Right lobe of liver (tissue), 6 donors: Measurements from ENCODE around the gene MEGF9. TPM values are rescaled to one million over a fixed set of nuclear protein-coding genes. Genes with fewer than 3 reads are reported as not detected.

Experiments
- ATAC-seq, 4 donors: fragments of 200-7000 bp; cut with Tn5 transposase; one replicate each; pipeline ENCODE4 v1.9.1; 2020; ENCODE audit warnings: mild to moderate bottlenecking in 4 of 4, moderate library complexity in 4 of 4
- DNase-seq, 3 donors: peaks; one replicate each; pipeline ENCODE4 v3.0.0-alpha.2; 2020
- H3K27ac ChIP-seq, 3 donors: fragments of 200-600 bp; one replicate each; pipeline ENCODE4 v1.8.0; 2022
- H3K27me3 ChIP-seq, 2 donors: fragments of 200-600 bp; one replicate each; pipeline ENCODE4 v1.8.0; 2022
- H3K36me3 ChIP-seq, 4 donors: fragments of 200-600 bp; sonication (generic) in 1 of 4; one replicate each; pipeline versions ENCODE4 v1.5.1 to v1.8.0; 2017 to 2022; ENCODE audit warnings: control low read depth in 1 of 4
- H3K4me1 ChIP-seq, 4 donors: fragments of 200-600 bp; sonication (generic) in 1 of 4; one replicate each; pipeline versions ENCODE4 v1.5.1 to v1.8.0; 2017 to 2022; ENCODE audit warnings: control low read depth in 1 of 4
- H3K4me3 ChIP-seq, 3 donors: fragments of 200-600 bp; one replicate each; pipeline ENCODE4 v1.8.0; 2022
- H3K9me3 ChIP-seq, 4 donors: fragments of 200-600 bp; sonication (generic) in 1 of 4; one replicate each; pipeline versions ENCODE4 v1.5.1 to v1.8.0; 2017 to 2022; ENCODE audit warnings: control low read depth in 1 of 4
- CTCF ChIP-seq, 4 donors: fragments of 200-600 bp in 3 of 4; fragments of 450-650 bp in 1 of 4; IDR thresholded peaks; one replicate each; pipeline versions ENCODE4 v1.5.1 to v1.8.0; 2016 to 2022; ENCODE audit warnings: antibody characterized with exemption in 4 of 4, mild to moderate bottlenecking in 2 of 4
- POLR2A ChIP-seq: fragments of 450-650 bp; IDR thresholded peaks from one replicate; pipeline ENCODE4 v1.6.1; 2017; ENCODE audit warnings: antibody characterized with exemption, mild to moderate bottlenecking
- WGBS: methylation state at CpG from one replicate; pipeline ENCODE4 v1.1.6; 2018; ENCODE audit warnings: low coverage, low lambda C conversion rate; ENCODE audit not compliant: insufficient coverage; ENCODE audit errors: missing lambda C conversion rate; 5-methylcytosine and 5-hydroxymethylcytosine counted together
- intact Hi-C, 2 donors: fragments of 100-400 bp; cut with DNase I; formaldehyde crosslinking; loops; one replicate each; pipeline versions ENCODE4 v1.11.2 to v1.14.1; 2022
- total RNA-seq, 6 experiments: library from RNA; depleted of rRNA in 2 of 6; stranded (reverse); fragments of >200 nt in 2 of 6; fragmentation: NEBNext Ultra II Directional in 3 of 6; extraction: Animal tissue kit (Norgen Biotek cat#: 25700) in 3 of 6; gene quantifications; one replicate each; pipeline versions ENCODE4 v1.1.0 to v1.2.4, GENCODE V29; 2016 to 2023
- donor health status: DM: no; HTN: yes; CAD: no.
- donor health status: DM: no; HTN: no; CAD: no.
- donor health status: DM: no; HTN: no; CAD: no.
- donor health status: DM: no; HTN: yes; CAD: no.
- donor health status: DM: no; HTN: yes; CAD: no.

MEGF9 gene
- total RNA-seq, 6 experiments from 2014 or later: 26.8 to 49.0 (median 38.2) TPM

GRCh38 chr9:120735415-120736126, 21.3 kb upstream of the MEGF9 start:
- peak; percentile 60 to 87 (median 86) for DNase-seq

GRCh38 chr9:120734607-120735410, 20.5 kb upstream of the MEGF9 start:
- no peak for DNase-seq
- ATAC-seq: peak in 2 of 4 donors; percentile 2 to 4
- no peaks in the 10 kb centered on the region for H3K9me3 ChIP-seq
- H3K27ac ChIP-seq: peak overlapping the region; percentile 71 to 93 (median 90)
- TF ChIP-seq CTCF (IDR thresholded peaks at IDR 0.05) (no peak), POLR2A (peak; percentile 37)
- peaks cover 0 to 66% (median 23%) of the 10 kb centered on the region in 4 donors for H3K4me1 ChIP-seq
- H3K4me3 ChIP-seq: no peak overlapping the region
- WGBS: no CpG with 5 or more reads among the region's 2 CpGs
- H3K36me3 ChIP-seq: no peaks in the 10 kb centered on the region
- intact Hi-C loops: no loop called here
- H3K27me3 ChIP-seq: no peaks in the 10 kb centered on the region

More at GRCh38 chr9:120735415-120736126, 21.3 kb upstream of the MEGF9 start:
- H3K4me3 ChIP-seq: no peak overlapping the region
- no peaks in the 10 kb centered on the region for H3K36me3 ChIP-seq
- ATAC-seq: peak; percentile 40 to 78 (median 50)
- H3K27ac ChIP-seq: peak overlapping the region; percentile 71 to 93 (median 90)
- intact Hi-C loops: no loop called here
- TF ChIP-seq CTCF (IDR thresholded peaks at IDR 0.05): no peak
- no peak for TF ChIP-seq POLR2A
- no peaks in the 10 kb centered on the region for H3K27me3 ChIP-seq
- WGBS: 57% methylated on average over 3 of the region's 3 CpGs
- H3K9me3 ChIP-seq: no peaks in the 10 kb centered on the region
- peaks cover 0 to 59% (median 20%) of the 10 kb centered on the region in 4 donors for H3K4me1 ChIP-seq

GRCh38 chr9:120733190-120733589, 18.9 kb upstream of the MEGF9 start:
- 20% methylated on average over 3 of the region's 5 CpGs for WGBS

More at GRCh38 chr9:120733190-120733589, 18.9 kb upstream of the MEGF9 start:
- Histone ChIP-seq H3K9me3 (no peaks in the 10 kb centered on the region), H3K27ac (peak overlapping the region; percentile 72 to 93 (median 90)), H3K4me3 (peak overlapping the region in 2 of 3 donors; percentile 15 to 34), H3K27me3 (no peaks in the 10 kb centered on the region), H3K36me3 (no peaks in the 10 kb centered on the region), H3K4me1 (peaks cover 0 to 75% (median 25%) of the 10 kb centered on the region in 4 donors)
- DNase-seq: peak; percentile 81 to 94 (median 88)
- intact Hi-C loops: no loop called here
- TF ChIP-seq POLR2A (peak; percentile 87), CTCF (IDR thresholded peaks at IDR 0.05) (no peak)
- ATAC-seq: peak; percentile 63 to 81 (median 71)
